GM20000 (cell line): ENCODE measurements around the gene AANAT.

Source experiments
- DNase-seq: peaks from one replicate; pipeline ENCODE4 v3.0.0; 2012; ENCODE audit warnings: low spot score
- TF ChIP-seq, protein P1 (sequence below): IDR thresholded peaks from 2 replicates; pipeline ENCODE4 v1.5.1; 2012; ENCODE audit warnings: mild to moderate bottlenecking, control low read depth; ENCODE audit errors: extremely low read depth, missing control alignments

The AANAT gene

DNA sequence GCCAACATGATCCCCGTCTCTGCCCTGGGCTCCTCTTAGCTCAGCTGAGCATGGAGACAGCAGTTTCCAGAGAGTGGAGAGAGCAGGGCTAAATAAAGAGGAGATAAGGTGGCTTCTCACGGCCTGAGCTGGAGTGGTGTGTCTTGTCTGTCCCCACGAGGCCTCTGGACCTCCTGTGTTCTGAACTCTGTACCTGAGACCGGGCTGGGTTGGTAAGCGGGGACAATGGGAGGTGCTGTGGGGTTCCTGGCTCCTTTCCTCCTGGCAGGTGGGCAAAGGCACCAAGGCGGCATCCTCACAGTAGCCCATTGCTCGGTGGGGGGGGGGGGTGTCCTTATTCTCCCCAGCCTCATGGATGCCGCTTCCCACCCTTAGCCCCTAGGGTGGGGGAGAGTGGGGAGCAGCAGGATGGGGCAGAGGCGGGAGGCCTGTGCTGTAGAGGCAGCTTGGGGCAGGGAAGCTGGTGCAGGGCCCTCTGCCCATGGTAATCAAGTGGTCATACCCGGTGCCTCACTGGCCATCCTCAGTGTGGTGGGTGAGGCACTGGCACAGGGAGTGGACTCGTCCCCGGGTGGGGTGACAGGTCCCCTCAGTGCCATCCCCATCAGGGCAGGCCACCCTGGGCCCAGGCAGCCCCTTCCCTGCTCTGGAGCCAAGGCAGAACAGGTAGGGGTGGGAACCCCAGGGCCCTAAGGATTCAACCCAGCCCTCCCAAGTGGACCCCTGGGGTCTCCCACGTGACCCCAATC lies 2.8 kb downstream of the AANAT start:
- DNase-seq: no peak
- TF ChIP-seq, protein P1, sequence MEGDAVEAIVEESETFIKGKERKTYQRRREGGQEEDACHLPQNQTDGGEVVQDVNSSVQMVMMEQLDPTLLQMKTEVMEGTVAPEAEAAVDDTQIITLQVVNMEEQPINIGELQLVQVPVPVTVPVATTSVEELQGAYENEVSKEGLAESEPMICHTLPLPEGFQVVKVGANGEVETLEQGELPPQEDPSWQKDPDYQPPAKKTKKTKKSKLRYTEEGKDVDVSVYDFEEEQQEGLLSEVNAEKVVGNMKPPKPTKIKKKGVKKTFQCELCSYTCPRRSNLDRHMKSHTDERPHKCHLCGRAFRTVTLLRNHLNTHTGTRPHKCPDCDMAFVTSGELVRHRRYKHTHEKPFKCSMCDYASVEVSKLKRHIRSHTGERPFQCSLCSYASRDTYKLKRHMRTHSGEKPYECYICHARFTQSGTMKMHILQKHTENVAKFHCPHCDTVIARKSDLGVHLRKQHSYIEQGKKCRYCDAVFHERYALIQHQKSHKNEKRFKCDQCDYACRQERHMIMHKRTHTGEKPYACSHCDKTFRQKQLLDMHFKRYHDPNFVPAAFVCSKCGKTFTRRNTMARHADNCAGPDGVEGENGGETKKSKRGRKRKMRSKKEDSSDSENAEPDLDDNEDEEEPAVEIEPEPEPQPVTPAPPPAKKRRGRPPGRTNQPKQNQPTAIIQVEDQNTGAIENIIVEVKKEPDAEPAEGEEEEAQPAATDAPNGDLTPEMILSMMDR: no peak

DNA sequence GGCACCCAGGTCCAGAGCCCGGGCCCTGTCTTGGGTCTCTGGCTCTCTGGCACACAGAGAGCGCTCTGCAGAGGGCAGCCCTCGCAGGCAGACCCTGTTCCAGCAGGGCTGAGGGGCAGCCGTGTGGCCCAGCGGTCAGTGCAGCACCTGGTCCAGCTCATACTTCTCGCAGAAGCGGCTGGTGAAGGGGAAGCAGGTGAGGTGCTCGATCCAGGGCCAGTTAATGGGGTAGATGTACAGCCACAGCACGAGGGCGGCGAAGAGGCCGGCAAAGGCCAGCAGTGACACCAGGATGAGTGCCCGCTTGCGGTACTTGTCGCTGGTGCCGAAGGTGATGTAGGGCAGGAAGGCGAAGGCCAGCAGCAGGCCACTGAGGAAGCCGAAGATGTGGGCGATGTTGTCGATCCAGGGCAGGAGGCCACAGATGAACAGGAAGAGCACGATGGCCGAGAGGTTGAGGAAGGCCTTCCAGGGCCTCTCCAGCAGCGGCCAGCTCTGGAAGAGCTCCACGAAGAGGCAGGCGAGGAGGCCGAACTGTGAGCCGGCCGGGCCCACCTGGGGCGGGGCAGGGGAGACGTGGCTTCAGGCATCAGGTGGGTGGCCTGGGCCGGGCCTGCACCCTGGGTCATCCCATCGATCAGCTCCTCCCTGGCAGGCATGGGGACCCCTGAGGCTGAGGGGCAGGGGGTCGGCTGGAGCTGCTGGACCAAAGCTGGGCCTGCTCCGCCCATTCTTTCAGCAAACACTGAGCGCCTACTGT lies 4.3 kb downstream of the AANAT start:
- no peak for DNase-seq
- TF ChIP-seq, protein P1: no peak

DNA sequence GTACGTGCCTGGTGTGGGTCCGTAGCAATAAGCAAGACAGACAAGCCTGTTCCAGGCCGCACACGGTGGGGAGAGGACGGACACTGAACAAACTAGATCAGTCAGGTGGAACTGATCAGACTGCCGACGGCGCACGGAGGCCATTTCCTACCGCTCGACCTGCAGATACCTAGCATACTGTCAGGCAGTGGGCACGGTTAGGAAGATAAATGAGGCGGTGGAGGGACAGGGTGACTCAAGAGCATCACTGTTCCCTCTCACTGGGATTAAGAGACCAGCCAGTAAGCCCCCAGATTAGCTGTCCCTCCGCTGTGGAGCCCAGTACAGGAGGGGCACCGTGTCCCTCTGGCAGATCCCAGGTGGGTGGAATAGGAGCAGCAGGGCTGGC lies 4.8 kb downstream of the AANAT start:
- no peak for DNase-seq
- TF ChIP-seq, protein P1: no peak

DNA sequence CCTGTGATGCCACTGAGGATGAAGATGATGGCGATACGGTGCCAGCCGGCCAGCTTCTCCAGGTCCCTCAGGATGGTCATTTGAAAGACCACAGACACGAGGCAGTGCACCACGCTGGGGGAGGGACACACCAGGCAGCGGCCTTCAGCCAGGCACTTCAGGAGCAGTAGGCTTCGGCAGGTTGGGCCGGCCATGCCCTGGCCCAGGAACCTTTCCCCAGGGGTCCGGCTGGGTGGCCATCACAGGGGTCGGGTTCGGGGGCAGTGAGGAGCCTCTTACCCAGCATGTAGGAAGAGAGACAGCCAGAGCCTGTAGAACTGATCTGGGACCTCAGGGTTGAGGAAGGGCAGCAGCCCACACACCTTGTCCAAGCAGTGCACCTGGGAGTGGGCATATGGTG lies 5.3 kb downstream of the AANAT start:
- no peak for DNase-seq
- TF ChIP-seq, protein P1: no peak

DNA sequence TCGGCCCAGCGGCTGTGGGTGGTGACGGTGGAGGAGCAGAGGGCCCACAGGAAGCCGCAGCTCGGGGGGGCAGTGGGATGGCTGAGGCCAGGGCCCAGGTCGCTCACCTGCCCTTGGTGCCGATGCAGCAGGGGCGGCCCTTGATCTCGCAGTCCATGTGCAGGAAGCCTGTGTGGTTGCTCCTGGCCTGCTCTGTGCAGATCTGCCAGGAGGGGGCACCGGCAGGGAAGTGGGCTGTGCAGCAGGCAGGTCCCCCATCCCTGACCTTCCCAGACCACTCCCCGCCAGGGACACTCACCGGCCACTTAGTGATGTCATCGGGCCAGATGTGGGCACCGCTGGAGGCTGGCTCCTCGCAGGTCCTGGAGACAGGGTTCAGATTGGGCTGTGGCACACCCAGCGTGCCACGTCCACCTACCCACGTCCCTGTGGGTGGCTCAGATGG lies 6.2 kb downstream of the AANAT start:
- DNase-seq: peak; percentile 37
- TF ChIP-seq, protein P1: peak; percentile 41

DNA sequence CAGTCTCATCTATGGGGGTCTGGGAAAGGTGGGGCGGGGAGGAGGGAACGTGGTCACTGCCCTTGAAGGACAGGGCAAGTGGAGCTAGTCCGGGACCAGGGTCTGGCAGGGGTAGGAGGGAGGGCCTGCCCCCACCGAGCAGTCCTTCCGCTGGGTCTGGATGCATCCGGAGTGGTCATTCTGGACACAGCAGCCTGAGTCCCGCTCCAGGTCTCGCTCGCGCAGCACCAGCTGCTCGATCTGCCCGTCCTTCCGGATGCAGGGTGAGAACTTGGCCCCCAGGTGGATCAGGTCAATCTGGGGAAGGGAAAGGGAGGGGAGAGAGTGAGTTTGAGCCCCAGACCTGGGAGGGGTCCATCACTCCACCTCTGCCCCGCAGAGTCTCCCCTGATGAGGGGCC lies 6.8 kb downstream of the AANAT start:
- DNase-seq: no peak

DNA sequence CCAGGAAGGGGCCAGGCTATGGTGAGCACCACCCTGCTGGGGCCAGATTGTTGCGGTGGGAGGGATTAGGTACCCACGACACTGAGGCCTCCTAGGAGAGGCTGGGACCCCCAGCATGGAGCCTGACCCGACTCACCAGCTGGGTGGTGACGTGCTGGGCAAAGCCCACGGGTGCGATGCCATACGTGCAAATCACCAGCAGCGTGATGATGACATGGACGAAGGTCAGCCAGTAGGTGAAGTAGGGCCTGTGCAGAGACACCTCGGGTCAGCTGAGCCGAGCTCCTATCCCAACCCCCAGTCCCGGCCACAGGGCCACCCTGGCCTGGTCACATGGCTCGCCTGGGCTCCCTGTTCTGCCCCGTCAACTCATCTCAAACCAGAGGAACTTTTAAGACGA lies 7.5 kb downstream of the AANAT start:
- TF ChIP-seq, protein P1: no peak
- no peak for DNase-seq

More for the DNA sequence above, 6.8 kb downstream of the AANAT start:
- TF ChIP-seq, protein P1: no peak
